ENCODE measurements around the gene ALOX5AP.

The ALOX5AP gene

DNA sequence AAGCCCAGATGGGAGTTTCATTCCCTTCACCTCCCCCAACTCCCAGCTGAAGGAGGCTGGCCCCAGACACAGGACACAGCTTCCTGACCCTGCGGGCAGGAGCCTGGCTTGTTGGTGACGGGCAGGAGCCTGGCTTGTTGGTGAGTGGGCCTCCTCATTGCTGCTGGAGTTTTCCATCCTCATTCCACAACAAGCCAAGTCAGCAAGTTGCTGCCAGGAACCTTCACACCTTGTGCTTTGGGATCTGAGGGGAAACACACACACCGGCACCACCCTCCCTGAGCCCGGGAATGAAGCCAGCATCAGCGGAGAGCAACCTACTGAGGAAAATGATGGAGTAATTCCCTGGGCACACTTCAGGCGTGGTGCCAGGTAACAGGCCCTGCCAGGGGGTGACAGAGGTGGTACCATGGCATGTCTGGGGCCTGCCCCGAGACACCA, 74.9 kb downstream of the ALOX5AP start:
- DNase-seq (ENCODE audit: low spot score): no peak
- H3K27ac ChIP-seq: peak overlapping the region; percentile 77
- POLR2A ChIA-PET (ENCODE audit: low non-redundant PET): no interaction called here
- TF ChIP-seq, protein P1, sequence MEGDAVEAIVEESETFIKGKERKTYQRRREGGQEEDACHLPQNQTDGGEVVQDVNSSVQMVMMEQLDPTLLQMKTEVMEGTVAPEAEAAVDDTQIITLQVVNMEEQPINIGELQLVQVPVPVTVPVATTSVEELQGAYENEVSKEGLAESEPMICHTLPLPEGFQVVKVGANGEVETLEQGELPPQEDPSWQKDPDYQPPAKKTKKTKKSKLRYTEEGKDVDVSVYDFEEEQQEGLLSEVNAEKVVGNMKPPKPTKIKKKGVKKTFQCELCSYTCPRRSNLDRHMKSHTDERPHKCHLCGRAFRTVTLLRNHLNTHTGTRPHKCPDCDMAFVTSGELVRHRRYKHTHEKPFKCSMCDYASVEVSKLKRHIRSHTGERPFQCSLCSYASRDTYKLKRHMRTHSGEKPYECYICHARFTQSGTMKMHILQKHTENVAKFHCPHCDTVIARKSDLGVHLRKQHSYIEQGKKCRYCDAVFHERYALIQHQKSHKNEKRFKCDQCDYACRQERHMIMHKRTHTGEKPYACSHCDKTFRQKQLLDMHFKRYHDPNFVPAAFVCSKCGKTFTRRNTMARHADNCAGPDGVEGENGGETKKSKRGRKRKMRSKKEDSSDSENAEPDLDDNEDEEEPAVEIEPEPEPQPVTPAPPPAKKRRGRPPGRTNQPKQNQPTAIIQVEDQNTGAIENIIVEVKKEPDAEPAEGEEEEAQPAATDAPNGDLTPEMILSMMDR (conservative IDR thresholded peaks at IDR 0.05; ENCODE audit: low read depth): no peak
- CTCF ChIA-PET: interaction anchor here (0.7 kb wide), 1 partner anchor 241 kb away, joined by 3 read pairs; no protein-coding TSS in a partner anchor

DNA sequence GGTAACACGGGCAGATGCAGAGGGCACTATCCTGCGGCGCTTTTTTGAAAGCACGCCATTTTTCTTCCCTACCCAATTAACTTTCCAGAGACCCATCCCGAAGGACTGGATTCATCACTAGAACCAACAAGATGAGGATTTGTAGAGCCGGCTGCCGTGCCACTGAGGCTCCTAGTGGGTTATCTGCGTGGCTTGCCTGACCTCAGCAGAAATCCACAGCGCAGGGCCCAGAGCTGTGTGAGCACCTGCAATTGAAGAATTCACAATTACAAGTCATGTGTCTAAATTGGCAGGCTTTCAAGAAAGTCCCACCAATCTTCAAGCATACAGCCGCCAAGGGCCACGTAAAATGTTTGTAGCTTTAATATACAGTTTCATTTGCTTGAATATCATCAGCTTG, 75.5 kb downstream of the ALOX5AP start:
- no peak for DNase-seq (ENCODE audit: low spot score)
- TF ChIP-seq, protein P1 (conservative IDR thresholded peaks at IDR 0.05; ENCODE audit: low read depth): no peak
- peak overlapping the region; percentile 77 for H3K27ac ChIP-seq
- ChIA-PET POLR2A (ENCODE audit: low non-redundant PET) (no interaction called here), CTCF (no interaction called here)
